ENCODE results near the gene ELFN1.

Gene ELFN1

GRCh38 chr7:1696671-1697498, 26.8 kb downstream of the ELFN1 start:
- DNase-seq: no peak

GRCh38 chr7:1697499-1698125, 27.5 kb downstream of the ELFN1 start:
- no peak for DNase-seq

- DNase-seq: no peak
These were observed 28.1 kb downstream of the ELFN1 start for GRCh38 chr7:1698201-1698600.

- DNase-seq: no peak
These were observed 28.9 kb downstream of the ELFN1 start for GRCh38 chr7:1698951-1699350.

GRCh38 chr7:1700086-1700485, 30.0 kb downstream of the ELFN1 start:
- DNase-seq: no peak

GRCh38 chr7:1700536-1701333, 30.7 kb downstream of the ELFN1 start:
- no peak for DNase-seq

- no peak for DNase-seq
These were observed 32.6 kb downstream of the ELFN1 start for GRCh38 chr7:1702652-1703051.

GRCh38 chr7:1703441-1703840, 33.4 kb downstream of the ELFN1 start:
- no peak for DNase-seq

GRCh38 chr7:1703871-1704810, 34.1 kb downstream of the ELFN1 start:
- no peak for DNase-seq

GRCh38 chr7:1704811-1705738, 35.0 kb downstream of the ELFN1 start:
- no peak for DNase-seq

- no peak for DNase-seq
These were observed 35.8 kb downstream of the ELFN1 start for GRCh38 chr7:1705856-1706255.

- no peak for DNase-seq
These were observed 36.3 kb downstream of the ELFN1 start for GRCh38 chr7:1706381-1706720.

- no peak for DNase-seq
These were observed 36.9 kb downstream of the ELFN1 start for GRCh38 chr7:1706721-1707613.

GRCh38 chr7:1707756-1708595, 37.9 kb downstream of the ELFN1 start:
- DNase-seq: no peak

- DNase-seq: no peak
These were observed 38.6 kb downstream of the ELFN1 start for GRCh38 chr7:1708596-1709251.

GRCh38 chr7:1709281-1709680, 39.2 kb downstream of the ELFN1 start:
- DNase-seq: no peak

- peak in 1 of 2 donors; percentile 2 for DNase-seq
These were observed 39.8 kb downstream of the ELFN1 start for GRCh38 chr7:1709900-1710299.

GRCh38 chr7:1710936-1711335, 40.9 kb downstream of the ELFN1 start:
- DNase-seq: no peak
